GM10266 (cell line): ENCODE measurements around the gene STBD1.
"Not testable (repeated sequence)": the region's sequence is repeated elsewhere in the genome, so short reads cannot be mapped to it uniquely, and the experiment has no call there.

ENCODE experiments used
- DNase-seq: peaks from one replicate; pipeline ENCODE4 v3.0.0; 2012; ENCODE audit errors: extremely low spot score
- CTCF ChIP-seq: IDR thresholded peaks from 2 replicates; pipeline ENCODE4 v1.5.1; 2012; ENCODE audit warnings: mild to moderate bottlenecking, low read depth; ENCODE audit not compliant: control insufficient read depth, insufficient read depth; ENCODE audit errors: missing control alignments

The STBD1 gene

GRCh38 chr4:76277667-76278066, 28.9 kb upstream of the STBD1 start:
- DNase-seq = no peak
- TF ChIP-seq CTCF = no peak

- TF ChIP-seq CTCF = no peak
- DNase-seq = no peak
These were observed 27.9 kb upstream of the STBD1 start for GRCh38 chr4:76278583-76278982.

DNA sequence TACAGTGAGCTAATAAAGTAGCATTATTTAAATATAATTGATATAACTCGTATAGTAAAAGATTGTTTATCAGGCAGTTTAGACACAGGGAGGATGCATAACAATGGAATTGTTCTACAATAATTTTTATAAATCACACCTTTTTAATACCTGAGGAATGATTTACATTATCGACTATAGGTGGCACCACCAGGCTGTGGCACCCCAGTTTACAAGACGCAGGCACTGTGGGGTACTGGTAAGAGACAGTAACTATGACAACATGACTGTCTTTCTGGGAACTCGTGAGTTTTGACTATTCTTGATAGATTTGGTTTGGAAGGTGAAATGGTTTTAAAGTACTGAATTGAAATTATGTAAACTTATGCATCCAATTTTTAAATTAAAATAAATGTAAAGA, 27.1 kb upstream of the STBD1 start:
- no peak for DNase-seq
- TF ChIP-seq CTCF = no peak

DNA sequence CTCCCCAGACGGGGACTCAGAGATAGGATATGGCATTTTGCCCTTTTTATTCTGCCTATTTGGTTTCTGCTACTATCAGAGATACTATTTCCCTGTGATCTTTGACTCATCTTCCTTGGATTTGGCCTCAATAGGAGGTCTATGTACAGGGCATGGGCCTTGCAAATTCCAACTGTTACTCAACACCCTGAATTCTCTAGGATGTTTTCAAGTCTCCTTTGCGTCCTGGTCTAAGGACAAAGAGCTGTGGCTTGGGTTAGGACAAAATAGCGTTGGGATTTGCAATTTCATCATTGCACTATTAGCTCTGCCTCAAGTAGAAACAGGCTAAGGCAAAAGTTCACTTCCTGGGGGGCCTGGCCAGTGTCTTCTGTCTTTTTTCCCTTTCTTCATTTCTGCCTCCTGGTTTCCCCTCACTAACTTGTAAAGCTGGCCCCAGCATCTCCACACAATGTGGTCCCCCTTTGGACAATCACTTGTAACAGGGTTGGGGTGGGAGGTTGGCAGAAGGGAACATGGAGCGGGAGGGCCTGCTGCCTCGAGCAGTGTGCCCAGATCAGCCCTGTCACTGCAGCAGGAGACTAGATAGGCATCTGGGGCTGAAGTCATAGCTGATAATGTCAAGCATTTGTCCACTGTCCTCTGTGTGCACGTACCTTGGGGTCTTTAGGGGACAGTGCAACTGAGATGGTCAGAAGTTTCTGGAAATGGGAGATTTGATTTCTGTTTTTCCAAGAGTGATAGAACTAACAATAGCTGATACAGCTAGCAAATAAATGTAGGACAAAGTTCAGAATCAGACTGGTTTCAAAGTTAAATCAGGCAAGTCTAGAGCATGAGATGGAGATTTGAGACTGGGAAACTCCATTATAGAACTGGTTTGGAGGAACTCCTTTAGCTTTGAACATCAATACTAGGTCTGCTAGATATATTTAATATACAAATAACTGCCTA, 25.8 kb upstream of the STBD1 start:
- DNase-seq = no peak
- no peak for TF ChIP-seq CTCF

- DNase-seq = not testable (repeated sequence)
These were observed 24.9 kb upstream of the STBD1 start for GRCh38 chr4:76281594-76281993.

- TF ChIP-seq CTCF = no peak
- DNase-seq = no peak
These were observed 23.4 kb upstream of the STBD1 start for GRCh38 chr4:76282941-76283689.

- no peak for DNase-seq
- no peak for TF ChIP-seq CTCF
These were observed 22.6 kb upstream of the STBD1 start for GRCh38 chr4:76283900-76284299.

GRCh38 chr4:76287811-76288210, 18.7 kb upstream of the STBD1 start:
- not testable (repeated sequence) for DNase-seq
